Endothelial cell of umbilical vein (primary cell): ENCODE measurements around the gene SLC29A3. TPM values are rescaled to one million over a fixed set of nuclear protein-coding genes. Genes with fewer than 3 reads are reported as not detected.

Experiments
- BruUV-seq: library from RNA; stranded (reverse); fragments of 400-500 nt; replicated peaks from 2 replicates; lab custom pipeline; 2021; lab: Mats Ljungman, UMichigan
- CTCF ChIA-PET: fragments of 300-600, 350-600 bp; sonication (Branson Sonifier 250); formaldehyde crosslinking; loops from one replicate; lab custom pipeline; 2021; ENCODE audit warnings: antibody characterized with exemption, inconsistent platforms; lab: Charles Lee
- POLR2A ChIA-PET: fragments of 300-600, 350-600 bp; sonication (Branson Sonifier 250); formaldehyde crosslinking; loops from one replicate; lab custom pipeline; 2021; ENCODE audit warnings: antibody characterized with exemption, inconsistent platforms; lab: Charles Lee
- DNase-seq: peaks from one replicate; pipeline ENCODE4 v3.0.0-alpha.2; 2011; ENCODE audit warnings: low read depth, low spot score
- FAIRE-seq: peaks from 2 replicates; lab custom pipeline; 2011; peaks lifted over from hg19 to GRCh38; lab: Jason Lieb, UNC
- H2AFZ ChIP-seq: 2 replicates; pipeline ENCODE4 v1.6.0; 2012; ENCODE audit warnings: low read depth, low read length, control low read depth, inconsistent platforms
- H3K27ac ChIP-seq: 2 replicates; pipeline ENCODE4 v1.5.1; 2011; ENCODE audit warnings: low read depth, mild to moderate bottlenecking, control low read depth, low read length, moderate library complexity; ENCODE audit not compliant: insufficient read depth
- H3K27me3 ChIP-seq, 2 experiments: 2 replicates each; pipeline versions ENCODE4 v1.6.0 to v1.6.1; 2011; ENCODE audit warnings: low read length in 2 of 2, mixed read lengths in 1 of 2; ENCODE audit not compliant: control insufficient read depth in 2 of 2, insufficient read depth in 2 of 2
- H3K36me3 ChIP-seq, 2 experiments: 2 replicates in 1 of 2; 3 replicates in 1 of 2; pipeline ENCODE4 v1.5.1; 2011; ENCODE audit warnings: low read length in 2 of 2, mild to moderate bottlenecking in 1 of 2, moderate library complexity in 1 of 2; ENCODE audit not compliant: control insufficient read depth in 2 of 2, insufficient read depth in 2 of 2; ENCODE audit errors: extremely low read depth in 1 of 2
- H3K4me1 ChIP-seq: 3 replicates; pipeline ENCODE4 v1.5.1; 2011; ENCODE audit warnings: mild to moderate bottlenecking, low read length; ENCODE audit not compliant: control insufficient read depth, insufficient read depth; ENCODE audit errors: extremely low read depth
- H3K4me2 ChIP-seq: 2 replicates; pipeline ENCODE4 v1.6.1; 2011; ENCODE audit warnings: low read length, control low read depth, mixed read lengths; ENCODE audit not compliant: insufficient read depth
- H3K4me3 ChIP-seq, 3 experiments: fragments of 200-600 bp in 1 of 3; sonication (generic), shearing (Covaris generic) in 1 of 3; replicated peaks in 1 of 3; 2 replicates each; pipeline ENCODE4 v1.5.1; 2011 to 2016; ENCODE audit warnings: control low read depth in 3 of 3, low read length in 3 of 3, mild to moderate bottlenecking in 2 of 3, inconsistent platforms in 1 of 3, low read depth in 1 of 3, moderate library complexity in 1 of 3; ENCODE audit not compliant: insufficient read depth in 1 of 3
- H3K79me2 ChIP-seq: 2 replicates; pipeline ENCODE4 v1.6.0; 2012; ENCODE audit warnings: low read length, inconsistent platforms; ENCODE audit not compliant: control insufficient read depth, insufficient read depth
- H3K9ac ChIP-seq: replicated peaks from 2 replicates; pipeline ENCODE3; 2011; ENCODE audit warnings: low read length, control low read depth; ENCODE audit not compliant: insufficient read depth; ENCODE audit errors: extremely low read depth
- H3K9me1 ChIP-seq: replicated peaks from 3 replicates; pipeline ENCODE4 v1.6.0; 2011; ENCODE audit warnings: mild to moderate bottlenecking, low read length; ENCODE audit not compliant: control insufficient read depth, insufficient read depth; ENCODE audit errors: extremely low read depth
- H3K9me3 ChIP-seq: replicated peaks from 2 replicates; pipeline ENCODE4 v1.5.1; 2012; ENCODE audit warnings: low read length, inconsistent platforms; ENCODE audit not compliant: control insufficient read depth, insufficient read depth
- H4K20me1 ChIP-seq: replicated peaks from 2 replicates; pipeline ENCODE3; 2011; ENCODE audit warnings: mild to moderate bottlenecking, low read length; ENCODE audit not compliant: control insufficient read depth, insufficient read depth; ENCODE audit errors: extremely low read depth
- FOS ChIP-seq: IDR thresholded peaks from 2 replicates; pipeline ENCODE4 v1.6.1; 2011; ENCODE audit warnings: mild to moderate bottlenecking, low read length, moderate library complexity, borderline replicate concordance; ENCODE audit not compliant: insufficient read depth
- GATA2 ChIP-seq: IDR thresholded peaks from 2 replicates; pipeline ENCODE4 v1.7.0; 2011; ENCODE audit warnings: low read depth, mild to moderate bottlenecking, moderate library complexity, mixed read lengths, low read length; ENCODE audit not compliant: insufficient read length, insufficient read depth
- JUN ChIP-seq: IDR thresholded peaks from 2 replicates; pipeline ENCODE4 v1.6.1; 2011; ENCODE audit warnings: borderline replicate concordance, low read depth; ENCODE audit not compliant: insufficient read length, insufficient read depth
- MYC ChIP-seq: IDR thresholded peaks from one replicate; pipeline ENCODE4 v1.6.1; 2011; ENCODE audit warnings: mild to moderate bottlenecking, low read depth, low read length
- POLR2A ChIP-seq: IDR thresholded peaks from 2 replicates; pipeline ENCODE4 v1.6.1; 2012; ENCODE audit warnings: low read depth, mild to moderate bottlenecking, control low read depth, low read length
- POLR2AphosphoS5 ChIP-seq: IDR thresholded peaks from 2 replicates; pipeline ENCODE4 v1.6.1; 2012; ENCODE audit warnings: low read depth, mild to moderate bottlenecking, control low read depth, low read length, moderate library complexity; ENCODE audit not compliant: insufficient read depth
- dilution Hi-C: fragments of 300-500 bp; cut with MboI; formaldehyde crosslinking; loops from one replicate; pipeline ENCODE4 v1.15.0; 2019; ENCODE audit warnings: low sequenced_read_pairs; ENCODE audit not compliant: extremely low pct_ligation_motif_present
- intact Hi-C: fragments of 100-400 bp; cut with micrococcal nuclease; formaldehyde crosslinking; loops from one replicate; pipeline ENCODE4 v1.10.0; 2022
- polyA plus RNA-seq, 4 experiments: library from polyadenylated mRNA; depleted of rRNA in 3 of 4; stranded (reverse) in 3 of 4; unstranded in 1 of 4; fragments of >200 nt; gene quantifications; 2 replicates each; pipeline versions ENCODE4 v1.2.1 to v1.2.3, GENCODE V29; 2011 to 2012; ENCODE audit warnings: missing spikeins in 1 of 4
- total RNA-seq: library from RNA; stranded (reverse); gene quantifications from 2 replicates; pipeline ENCODE4 v1.2.3, GENCODE V29; 2021
- TF ChIP-seq, protein P1 (sequence below), 2 donors: IDR thresholded peaks; 1 replicate in 1 of 2; 2 replicates in 1 of 2; pipeline ENCODE4 v1.5.1; 2011; ENCODE audit warnings: low read length in 2 of 2, mild to moderate bottlenecking in 2 of 2, moderate library complexity in 2 of 2, control low read depth in 1 of 2, inconsistent platforms in 1 of 2, low read depth in 1 of 2; ENCODE audit not compliant: insufficient read depth in 1 of 2; ENCODE audit errors: extremely low read depth in 1 of 2
- TF ChIP-seq, protein P2 (sequence below): IDR thresholded peaks from 2 replicates; pipeline ENCODE4 v1.6.1; 2011; ENCODE audit not compliant: insufficient read depth, insufficient read length

SLC29A3 gene
- total and polyA plus RNA-seq, 2 donors (not counting 3 experiments of a cell fraction or from before 2014, with no cell fraction given): 5.0 to 9.1 TPM

DNA sequence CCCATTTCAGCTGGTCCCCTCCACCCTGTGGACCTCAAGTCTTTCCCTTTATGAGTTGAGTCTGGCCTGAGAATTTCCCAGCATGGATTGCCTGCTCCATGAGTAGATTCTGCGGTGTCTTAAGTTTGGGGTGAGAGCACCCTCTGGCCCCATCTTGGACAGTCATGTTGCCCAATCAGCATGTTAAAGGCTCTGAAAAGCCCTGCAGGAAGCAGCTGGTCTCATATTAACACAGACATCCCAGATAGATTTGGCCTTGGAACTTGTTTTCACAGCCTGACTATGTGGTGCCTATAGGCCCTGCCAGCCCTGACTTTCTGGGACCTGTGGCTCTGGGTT lies 15.5 kb upstream of the SLC29A3 start:
- DNase-seq (no peak), FAIRE-seq (no peak)
- Histone ChIP-seq H3K4me1 (no peaks in the 10 kb centered on the region), H3K36me3 (no peaks in the 10 kb centered on the region), H3K79me2 (no peaks in the 10 kb centered on the region), H2AFZ (no peak overlapping the region), H3K9me1 (no peaks in the 10 kb centered on the region), H3K27me3 (no peaks in the 10 kb centered on the region), H3K9ac (no peak overlapping the region), H3K4me2 (no peak overlapping the region), H4K20me1 (no peaks in the 10 kb centered on the region), H3K27ac (no peak overlapping the region), H3K4me3 (no peak overlapping the region), H3K9me3 (no peaks in the 10 kb centered on the region)
- dilution Hi-C loops (no loop called here), intact Hi-C loops (no loop called here)
- BruUV-seq: no TSS peak
- TF ChIP-seq, protein P1, sequence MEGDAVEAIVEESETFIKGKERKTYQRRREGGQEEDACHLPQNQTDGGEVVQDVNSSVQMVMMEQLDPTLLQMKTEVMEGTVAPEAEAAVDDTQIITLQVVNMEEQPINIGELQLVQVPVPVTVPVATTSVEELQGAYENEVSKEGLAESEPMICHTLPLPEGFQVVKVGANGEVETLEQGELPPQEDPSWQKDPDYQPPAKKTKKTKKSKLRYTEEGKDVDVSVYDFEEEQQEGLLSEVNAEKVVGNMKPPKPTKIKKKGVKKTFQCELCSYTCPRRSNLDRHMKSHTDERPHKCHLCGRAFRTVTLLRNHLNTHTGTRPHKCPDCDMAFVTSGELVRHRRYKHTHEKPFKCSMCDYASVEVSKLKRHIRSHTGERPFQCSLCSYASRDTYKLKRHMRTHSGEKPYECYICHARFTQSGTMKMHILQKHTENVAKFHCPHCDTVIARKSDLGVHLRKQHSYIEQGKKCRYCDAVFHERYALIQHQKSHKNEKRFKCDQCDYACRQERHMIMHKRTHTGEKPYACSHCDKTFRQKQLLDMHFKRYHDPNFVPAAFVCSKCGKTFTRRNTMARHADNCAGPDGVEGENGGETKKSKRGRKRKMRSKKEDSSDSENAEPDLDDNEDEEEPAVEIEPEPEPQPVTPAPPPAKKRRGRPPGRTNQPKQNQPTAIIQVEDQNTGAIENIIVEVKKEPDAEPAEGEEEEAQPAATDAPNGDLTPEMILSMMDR (IDR thresholded peaks at IDR 0.05; ENCODE audit: extremely low read depth in 1 of 2, insufficient read depth in 1 of 2, low read depth in 1 of 2, low read length in 2 of 2): no peak
- TF ChIP-seq MYC (no peak), GATA2 (no peak), JUN (no peak), POLR2A (no peak), POLR2AphosphoS5 (no peak), FOS (no peak)
- TF ChIP-seq, protein P2, sequence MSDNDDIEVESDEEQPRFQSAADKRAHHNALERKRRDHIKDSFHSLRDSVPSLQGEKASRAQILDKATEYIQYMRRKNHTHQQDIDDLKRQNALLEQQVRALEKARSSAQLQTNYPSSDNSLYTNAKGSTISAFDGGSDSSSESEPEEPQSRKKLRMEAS: no peak
- POLR2A ChIA-PET: no interaction called here
- CTCF ChIA-PET: no interaction called here
